GM10266 (cell line): ENCODE data around the gene CDA.

Experiments used
- DNase-seq: peaks from one replicate; pipeline ENCODE4 v3.0.0; 2012; ENCODE audit errors: extremely low spot score
- TF ChIP-seq, protein P1 (sequence below): IDR thresholded peaks from 2 replicates; pipeline ENCODE4 v1.5.1; 2012; ENCODE audit warnings: mild to moderate bottlenecking, low read depth; ENCODE audit not compliant: control insufficient read depth, insufficient read depth; ENCODE audit errors: missing control alignments

Gene CDA

DNA sequence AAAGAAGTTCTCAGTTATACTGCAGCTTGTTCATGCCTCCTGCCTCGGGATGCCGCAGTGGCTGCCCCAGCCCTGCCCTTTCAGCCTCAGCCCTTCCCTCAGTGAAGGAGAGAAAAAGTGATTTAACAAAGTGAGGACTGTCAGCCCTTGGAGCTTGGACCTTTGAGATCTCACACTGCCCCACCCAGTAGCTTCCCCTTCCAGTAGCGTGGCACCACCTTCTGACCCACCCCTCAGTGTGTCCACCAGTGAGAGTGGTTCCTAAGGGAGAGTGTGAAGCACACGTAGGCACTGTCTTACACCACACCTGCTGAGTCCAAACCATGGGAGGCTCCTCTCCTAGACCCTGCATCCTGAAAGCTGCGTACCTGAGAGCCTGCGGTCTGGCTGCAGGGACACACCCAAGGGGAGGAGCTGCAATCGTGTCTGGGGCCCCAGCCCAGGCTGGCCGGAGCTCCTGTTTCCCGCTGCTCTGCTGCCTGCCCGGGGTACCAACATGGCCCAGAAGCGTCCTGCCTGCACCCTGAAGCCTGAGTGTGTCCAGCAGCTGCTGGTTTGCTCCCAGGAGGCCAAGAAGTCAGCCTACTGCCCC is at the start of gene CDA:
TSS of gene CDA (plus strand) at position 464 of the 592 bp plus-strand sequence. CDS start at position 497, 33 bp downstream.
- TF ChIP-seq, protein P1, sequence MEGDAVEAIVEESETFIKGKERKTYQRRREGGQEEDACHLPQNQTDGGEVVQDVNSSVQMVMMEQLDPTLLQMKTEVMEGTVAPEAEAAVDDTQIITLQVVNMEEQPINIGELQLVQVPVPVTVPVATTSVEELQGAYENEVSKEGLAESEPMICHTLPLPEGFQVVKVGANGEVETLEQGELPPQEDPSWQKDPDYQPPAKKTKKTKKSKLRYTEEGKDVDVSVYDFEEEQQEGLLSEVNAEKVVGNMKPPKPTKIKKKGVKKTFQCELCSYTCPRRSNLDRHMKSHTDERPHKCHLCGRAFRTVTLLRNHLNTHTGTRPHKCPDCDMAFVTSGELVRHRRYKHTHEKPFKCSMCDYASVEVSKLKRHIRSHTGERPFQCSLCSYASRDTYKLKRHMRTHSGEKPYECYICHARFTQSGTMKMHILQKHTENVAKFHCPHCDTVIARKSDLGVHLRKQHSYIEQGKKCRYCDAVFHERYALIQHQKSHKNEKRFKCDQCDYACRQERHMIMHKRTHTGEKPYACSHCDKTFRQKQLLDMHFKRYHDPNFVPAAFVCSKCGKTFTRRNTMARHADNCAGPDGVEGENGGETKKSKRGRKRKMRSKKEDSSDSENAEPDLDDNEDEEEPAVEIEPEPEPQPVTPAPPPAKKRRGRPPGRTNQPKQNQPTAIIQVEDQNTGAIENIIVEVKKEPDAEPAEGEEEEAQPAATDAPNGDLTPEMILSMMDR, result no peak
- no peak for DNase-seq

DNA sequence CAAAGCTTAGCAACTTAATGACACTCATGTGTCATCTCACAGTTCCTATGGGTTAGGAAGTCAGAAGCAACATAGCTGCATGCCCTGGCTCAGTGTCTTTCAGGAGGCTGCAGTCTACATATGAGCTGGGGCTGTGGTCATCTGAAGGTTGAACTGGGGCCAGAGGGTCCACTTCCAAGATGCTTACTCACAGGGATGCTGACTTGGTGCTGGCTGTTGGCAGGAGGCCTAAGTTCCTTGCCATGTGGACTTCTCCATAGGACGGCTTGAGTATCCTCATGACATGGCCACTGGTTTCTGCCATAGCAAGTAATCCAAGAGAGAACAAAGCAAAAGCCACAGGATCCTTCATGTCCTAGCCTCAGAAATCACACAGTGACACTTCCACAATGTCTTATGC is 48.6 kb upstream of the CDA start:
- TF ChIP-seq, protein P1, result no peak

DNA sequence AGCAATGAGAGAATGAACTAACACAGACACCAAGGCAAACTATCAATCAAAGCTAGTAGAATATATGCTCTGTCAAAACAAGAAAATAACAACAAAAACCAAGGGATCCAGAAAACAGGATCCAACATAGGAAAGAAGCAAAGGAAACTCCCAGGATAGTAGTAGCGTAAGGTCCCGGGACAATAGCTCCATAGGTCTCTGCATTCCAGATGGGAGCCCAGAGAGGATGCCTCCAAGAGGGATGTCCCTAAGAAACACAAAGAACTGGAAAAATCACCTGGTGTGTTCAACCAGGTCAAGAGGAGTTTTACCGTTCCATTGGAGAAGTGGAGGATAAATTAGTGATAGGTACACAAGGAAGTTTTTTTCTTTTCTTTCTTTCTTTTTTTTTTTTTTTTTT is 42.3 kb upstream of the CDA start:
- no peak for DNase-seq

More for the DNA sequence above, 48.6 kb upstream of the CDA start:
- DNase-seq, result no peak

DNA sequence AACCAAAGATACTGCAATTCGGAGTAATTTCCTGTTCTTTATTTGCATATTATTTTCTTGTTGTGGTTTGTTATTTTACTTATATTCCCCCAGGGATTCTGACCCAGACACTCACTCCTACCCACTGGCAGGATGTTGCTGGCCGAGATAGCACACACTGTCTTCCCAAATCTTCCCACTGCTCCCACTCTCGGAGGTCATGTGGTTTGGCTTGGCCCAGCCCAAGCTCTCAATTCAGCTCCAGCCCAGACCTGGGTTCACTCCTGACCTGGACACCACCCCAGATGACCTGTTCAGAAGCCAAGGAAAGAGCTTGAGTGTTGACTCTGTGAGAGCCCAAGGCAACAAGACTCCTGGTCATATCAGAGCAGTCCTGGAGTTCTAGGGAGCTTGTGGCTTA is 37.7 kb upstream of the CDA start:
- DNase-seq, result no peak
- TF ChIP-seq, protein P1, result no peak

More for the DNA sequence above, 42.3 kb upstream of the CDA start:
- TF ChIP-seq, protein P1, result no peak

DNA sequence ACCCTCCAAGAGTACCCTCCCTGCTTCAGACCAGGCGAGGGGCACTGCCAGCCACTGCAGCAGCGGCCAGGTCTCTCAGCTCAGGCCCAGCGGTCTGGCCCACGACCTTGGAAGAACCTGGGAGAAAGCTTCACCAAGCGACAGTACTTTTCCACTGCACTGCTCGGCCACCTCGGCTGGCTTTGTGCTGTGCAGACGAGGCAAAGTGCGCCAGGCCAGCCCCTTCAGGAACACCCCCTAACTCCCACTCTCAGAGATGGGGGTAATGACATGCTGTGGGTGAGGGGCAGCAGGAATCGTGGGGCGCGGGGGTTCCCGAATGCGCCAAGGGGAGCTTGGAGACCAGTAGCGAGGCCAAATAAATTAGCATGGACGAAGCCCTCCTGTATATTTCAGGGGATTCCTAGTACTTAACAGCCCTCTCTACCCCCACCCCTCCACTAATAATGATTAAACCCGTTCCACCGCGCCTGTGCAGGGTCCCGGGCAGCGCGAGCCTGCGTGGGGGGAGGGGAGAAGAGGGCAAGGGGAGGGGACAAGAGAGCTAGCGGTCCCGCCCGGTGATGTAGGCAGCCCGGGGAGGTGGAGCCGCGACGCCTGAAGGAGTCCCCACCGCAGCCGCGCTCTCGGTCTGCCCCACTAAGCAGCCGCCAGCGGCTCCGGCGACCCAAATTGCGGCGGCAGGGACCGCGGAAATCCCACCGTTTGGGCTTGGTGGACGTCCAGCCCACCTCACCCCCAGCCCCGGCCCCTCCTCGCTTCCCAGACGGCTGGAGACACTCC is 36.8 kb upstream of the CDA start, which contains the start of gene FAM43B:
TSS of gene FAM43B (plus strand) at position 629 of the 783 bp plus-strand sequence. CDS start 401 bp downstream, outside the sequence.
- TF ChIP-seq, protein P1, result no peak
- no peak for DNase-seq

DNA sequence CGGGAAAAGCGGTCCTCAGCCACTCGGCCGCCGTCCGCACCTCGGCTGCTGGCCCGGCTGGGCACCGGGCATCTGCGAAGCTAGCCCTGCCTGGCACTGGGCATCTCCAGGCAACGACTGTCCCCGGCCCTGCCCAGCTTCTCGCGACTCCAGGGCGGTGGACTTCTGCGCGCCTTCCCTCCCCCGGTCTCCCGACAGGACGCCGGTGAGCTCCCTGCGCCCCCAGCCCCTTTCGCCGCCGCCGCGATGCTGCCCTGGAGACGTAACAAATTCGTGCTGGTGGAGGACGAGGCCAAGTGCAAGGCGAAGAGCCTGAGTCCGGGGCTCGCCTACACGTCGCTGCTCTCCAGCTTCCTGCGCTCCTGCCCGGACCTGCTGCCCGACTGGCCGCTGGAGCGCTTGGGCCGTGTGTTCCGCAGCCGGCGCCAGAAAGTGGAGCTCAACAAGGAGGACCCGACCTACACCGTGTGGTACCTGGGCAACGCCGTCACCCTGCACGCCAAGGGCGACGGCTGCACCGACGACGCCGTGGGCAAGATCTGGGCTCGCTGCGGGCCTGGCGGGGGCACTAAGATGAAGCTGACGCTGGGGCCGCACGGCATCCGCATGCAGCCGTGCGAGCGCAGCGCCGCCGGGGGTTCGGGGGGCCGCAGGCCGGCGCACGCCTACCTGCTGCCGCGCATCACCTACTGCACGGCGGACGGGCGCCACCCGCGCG is 36.0 kb upstream of the CDA start:
- TF ChIP-seq, protein P1, result no peak
- no peak for DNase-seq
